Fibroblast of skin of left quadriceps (primary cell): ENCODE results near the gene NMS.
A peak's percentile ranks its signal among the peaks of the same experiment; 100 is the strongest.
"Not testable (repeated sequence)": the region's sequence is repeated elsewhere in the genome, so short reads cannot be mapped to it uniquely, and the experiment has no call there.

ENCODE experiments used
- DNase-seq, 2 experiments: peaks; one replicate each; pipeline ENCODE4 v3.0.0-alpha.2; 2013; ENCODE audit warnings: low read depth in 2 of 2

The NMS gene, protein sequence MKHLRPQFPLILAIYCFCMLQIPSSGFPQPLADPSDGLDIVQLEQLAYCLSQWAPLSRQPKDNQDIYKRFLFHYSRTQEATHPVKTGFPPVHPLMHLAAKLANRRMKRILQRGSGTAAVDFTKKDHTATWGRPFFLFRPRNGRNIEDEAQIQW

DNA sequence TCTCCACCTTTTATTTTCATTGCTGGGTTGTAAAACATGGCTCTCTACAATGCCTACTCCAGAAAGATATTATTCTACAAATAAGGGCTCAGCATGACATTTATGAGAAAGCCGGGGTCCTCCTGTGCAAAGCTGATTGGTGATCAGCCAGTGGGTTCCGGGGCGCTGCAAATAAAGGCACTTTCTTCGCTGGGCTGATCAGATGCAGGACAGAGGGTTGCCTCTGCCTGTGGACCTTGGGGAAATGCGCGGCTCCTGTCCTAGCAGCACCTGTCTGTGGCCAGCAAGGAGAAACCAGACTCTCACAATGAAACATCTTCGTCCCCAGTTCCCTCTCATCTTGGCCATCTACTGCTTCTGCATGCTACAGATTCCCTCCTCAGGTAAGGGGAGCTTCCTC lies at the start of gene NMS:
TSS of gene NMS (plus strand) at position 301 of the 400 bp plus-strand sequence. CDS start at position 308, 7 bp downstream.
- DNase-seq: no peak

DNA sequence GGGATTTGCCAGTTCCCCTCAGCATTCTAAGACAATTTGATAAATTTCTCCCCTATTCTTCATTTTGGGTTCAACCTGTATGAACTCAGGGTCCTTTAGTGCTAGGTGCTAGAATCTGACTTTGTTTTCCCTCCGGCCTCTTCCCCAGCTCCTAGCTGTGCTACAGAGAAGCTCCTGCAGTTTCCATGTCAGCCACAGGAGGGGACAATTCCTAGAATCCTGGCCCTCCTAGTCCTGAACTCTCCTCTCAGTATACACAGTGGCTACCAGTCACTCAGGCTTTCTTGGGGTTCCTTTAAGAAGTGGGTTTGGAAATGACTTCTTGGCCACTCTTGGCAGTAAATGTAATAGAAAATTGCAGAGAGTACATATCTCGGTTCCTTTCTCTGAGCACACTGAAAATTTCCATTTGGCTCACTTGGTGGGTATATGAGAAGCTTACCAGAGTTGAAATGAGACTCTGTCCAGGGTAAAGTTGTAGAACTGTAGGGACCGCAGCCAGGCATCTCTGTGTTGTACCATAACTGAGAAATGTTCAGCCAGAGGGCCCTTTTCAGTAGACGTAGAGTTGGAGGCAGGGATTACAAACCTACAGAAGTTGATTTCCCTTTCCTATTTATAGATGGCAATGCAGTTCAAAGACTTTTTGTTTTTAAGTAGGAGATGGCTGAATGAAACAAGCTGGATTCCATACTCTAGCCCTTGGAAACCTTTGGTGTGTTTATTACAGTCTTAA lies 47.8 kb upstream of the NMS start:
- no peak for DNase-seq

DNA sequence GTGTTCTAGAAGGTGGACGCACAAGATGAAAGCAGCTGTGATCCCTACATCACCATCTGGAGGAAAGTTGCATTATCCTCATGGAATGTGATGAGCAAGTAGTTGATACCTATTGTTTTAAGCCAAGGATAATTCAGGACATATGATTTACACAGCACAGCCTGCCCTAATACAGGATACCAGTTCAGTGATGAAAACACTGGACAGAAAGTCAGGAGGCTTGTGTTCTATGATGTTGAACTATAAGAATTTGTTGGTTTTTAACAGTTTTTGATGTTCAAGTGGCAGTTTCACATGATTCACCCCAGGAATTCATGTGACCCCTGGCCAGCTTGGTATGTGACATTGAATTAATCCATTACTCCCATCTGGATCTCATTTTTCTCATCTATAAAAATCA lies 46.7 kb upstream of the NMS start:
- peak in 1 of 2 experiments; percentile 13 for DNase-seq

DNA sequence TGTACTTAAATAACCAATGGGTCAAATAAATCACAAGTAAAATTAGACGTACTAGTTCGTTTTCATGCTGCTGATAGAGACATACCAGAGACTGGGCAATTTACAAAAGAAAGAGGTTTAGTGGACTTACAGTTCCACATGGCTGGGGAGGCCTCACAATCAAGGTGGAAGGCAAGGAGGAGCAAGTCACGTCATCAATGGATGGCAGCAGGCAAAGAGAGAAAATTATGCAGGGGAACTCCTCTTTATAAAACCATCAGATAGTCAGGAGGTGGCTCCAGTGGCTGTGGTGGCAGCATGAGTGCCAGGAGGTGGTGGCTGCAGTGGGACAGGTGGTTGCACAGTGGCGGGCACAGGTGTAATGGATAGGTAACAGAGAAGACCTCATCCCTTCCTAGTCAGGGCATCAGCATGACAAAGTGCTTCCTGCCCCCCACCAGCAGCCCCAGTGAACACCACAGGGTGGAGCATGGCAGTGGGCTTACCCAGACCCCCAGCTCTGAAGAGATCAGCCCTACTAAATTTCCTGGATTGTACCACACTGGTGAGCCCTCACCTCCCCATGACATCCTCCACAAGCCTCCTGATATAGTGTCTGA lies 45.9 kb upstream of the NMS start:
- no peak for DNase-seq

DNA sequence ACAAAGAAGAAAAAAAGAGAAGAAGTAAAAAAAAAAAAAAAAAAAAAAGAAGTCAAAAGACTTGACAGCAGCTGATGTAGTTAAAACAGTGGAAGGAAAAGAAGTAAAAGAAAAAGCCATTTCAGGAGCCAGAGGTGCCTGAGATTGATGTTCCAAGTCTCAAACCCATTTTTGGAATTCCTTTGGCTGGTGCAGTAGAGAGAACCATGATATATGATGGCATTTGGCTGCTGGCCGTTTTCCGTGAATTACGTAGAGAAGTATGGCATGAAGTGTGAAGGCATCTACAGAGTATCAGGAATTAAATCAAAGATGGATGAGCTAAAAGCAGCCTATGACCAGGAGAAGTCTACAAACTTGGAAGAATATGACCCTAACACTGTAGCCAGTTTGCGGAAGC lies 45.2 kb upstream of the NMS start:
- DNase-seq: no peak

DNA sequence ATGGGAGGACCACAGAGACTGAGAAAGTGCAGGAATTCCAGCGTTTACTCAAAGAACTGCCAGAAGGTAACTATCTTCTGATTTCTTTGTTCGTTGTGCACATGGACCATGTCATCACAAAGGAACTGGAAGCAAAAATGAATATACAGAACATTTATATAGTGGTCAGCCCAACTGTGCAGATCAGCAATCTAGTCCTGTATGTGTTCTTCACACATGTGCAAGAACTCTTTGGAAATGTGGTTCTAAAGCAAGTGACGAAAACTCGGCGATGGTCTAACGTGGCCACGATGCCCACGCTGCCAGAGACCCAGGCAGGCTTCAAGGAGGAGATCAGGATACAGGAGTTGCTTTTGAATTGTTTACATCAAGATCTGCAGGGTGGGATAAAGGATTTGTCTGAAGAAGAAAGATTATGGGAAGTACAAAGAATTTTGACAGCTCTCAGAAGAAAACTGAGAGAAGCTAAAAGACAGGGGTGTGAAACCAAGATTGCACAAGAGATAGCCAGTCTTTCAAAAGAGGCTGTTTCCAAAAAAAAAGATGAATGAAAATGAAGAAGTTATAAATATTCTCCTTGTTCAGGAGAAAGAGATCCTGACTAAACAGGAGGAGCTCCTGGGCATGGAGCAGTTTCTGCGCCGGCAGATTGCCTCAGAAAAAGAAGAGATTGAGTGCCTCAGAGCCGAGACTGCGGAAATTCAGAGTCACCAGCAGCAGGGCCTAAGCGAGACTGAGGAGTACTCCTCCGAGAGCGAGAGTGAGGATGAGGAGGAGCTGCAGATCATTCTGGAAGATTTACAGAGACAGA lies 44.5 kb upstream of the NMS start:
- no peak for DNase-seq

DNA sequence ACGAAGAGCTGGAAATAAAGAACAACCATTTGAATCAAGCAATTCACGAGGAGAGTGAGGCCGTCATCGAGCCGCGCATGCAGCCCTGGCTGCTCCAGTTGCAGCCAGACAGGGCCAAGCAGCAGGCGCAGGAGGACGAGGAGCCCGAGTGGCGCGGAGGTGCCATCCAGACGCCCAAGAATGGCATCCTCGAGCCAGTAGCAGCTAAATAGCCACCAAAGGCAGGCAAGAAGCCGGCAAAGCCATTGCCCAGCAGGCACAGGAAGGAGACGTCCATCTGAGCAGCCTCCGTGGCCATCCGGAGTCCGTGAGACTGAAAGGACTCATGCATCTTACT lies 43.9 kb upstream of the NMS start:
- no peak for DNase-seq

DNA sequence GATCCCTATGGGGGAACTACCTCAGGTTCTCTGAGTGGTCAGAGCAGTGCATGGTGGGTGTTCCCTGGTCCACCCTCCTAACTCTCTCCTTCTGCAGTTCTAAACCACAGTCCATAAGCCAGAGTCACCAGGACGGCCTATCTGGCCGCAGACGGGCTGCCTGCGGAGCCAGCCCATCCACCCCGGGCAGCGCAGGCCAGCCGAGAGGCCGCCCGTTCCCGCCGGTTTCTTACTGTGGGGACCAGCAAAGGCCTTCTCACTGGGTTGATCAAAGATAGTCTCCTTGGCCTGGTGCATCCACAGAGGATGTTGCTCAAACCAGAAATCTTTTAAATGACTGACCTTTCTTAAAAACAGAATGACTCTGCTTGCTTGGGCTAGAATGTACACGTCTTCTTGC lies 43.2 kb upstream of the NMS start:
- no peak for DNase-seq

DNA sequence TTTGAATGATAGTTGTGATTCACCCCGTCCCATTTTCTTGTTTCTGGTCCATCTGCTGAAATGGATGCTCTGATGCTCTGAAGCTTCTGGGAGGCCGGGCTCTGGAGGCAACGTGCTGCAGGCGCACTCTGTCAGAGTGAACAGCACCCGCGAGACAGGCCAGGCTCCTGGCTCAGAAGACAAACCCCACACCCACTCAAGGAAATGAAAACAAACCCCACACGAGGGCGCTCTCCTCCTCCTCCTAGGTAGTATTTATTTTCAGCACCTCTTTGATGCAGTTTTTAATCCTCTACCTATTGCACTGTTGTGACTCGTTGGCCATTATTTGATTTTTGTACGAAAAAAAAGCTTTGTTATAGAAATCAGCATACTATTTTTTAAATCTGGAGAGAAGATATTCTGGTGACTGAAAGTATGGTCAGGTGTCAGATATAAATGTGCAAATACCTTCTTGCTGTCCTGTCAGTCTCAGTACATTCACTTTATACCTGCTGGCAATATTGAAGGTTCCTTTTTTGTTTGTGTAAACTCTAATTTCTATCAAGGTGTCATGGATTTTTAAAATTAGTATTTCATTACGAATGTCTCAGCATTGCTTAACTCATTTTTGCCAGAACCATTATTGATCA lies 42.5 kb upstream of the NMS start:
- DNase-seq: no peak

DNA sequence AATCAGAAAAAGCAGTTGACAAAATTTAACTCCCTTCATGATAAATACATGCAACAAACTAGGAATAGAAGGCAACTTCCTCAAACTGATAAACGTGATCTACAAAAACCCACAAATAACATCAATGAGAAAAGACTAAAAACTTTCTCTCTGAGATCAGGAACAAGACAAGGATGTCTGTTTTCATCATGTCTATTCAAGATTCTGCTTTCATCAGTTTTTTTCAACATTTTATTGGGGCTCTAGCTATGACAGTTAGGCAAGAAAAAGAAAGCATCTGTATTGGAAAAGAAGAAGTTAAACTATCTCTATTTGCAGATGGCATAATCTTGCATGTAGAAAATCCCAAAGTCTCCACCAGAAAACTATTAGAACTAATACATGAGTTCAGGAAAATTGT lies 40.6 kb upstream of the NMS start:
- DNase-seq: no peak

DNA sequence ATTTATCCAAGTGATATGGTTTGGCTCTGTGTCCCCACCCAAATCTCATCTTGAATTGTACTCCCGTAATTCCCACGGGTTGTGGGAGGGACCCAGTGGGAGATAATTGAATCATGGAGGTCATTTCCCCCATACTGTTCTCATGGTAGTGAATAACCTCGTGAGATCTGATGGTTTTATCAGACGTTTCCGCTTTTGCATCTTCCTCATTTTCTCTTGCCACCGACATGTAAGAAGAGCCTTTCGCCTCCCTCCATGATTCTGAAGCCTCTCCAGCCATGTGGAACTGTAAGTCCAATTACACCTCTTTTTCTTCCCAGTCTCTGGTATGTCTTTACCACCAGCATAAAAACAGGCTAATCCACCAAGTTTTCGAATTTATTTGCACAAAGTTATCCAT lies 32.5 kb upstream of the NMS start:
- DNase-seq: no peak

DNA sequence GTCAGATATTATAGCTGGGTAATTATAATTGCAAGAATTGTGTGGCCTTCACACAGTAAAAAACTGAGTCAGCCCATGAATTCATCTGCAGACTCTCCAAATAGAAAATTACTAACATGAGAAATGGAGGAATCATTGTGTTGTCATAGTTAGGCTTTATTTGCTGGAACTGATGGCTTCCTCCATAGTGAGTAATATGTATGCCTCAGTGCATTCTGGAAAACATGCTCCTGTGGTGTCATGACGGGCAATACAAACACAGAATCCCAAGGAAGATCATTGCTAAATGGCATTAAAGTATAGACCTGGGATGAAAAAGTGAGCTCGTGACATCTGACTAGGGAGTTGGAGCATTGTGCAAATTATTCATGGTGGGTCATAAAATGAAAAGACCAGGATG lies 23.6 kb upstream of the NMS start:
- DNase-seq: no peak

DNA sequence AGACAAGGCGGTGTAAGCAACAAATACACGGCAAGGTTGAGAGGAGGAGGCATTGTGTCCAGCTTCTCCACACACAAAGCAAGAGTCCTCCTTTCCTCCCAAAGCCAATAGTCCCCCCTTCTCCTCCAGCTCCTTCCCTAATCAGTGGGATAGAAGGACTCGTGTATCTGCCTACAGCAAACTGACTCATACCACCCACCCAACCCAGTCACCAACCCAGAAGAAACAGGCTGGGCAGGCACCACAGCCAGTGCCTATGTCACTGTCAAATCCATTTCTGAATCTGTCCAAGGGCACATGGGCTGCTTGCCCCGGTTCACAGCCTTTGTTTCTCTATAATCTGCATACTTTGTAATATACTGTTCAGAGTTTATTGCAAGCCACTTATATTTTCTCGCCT lies 19.2 kb upstream of the NMS start:
- DNase-seq: no peak

DNA sequence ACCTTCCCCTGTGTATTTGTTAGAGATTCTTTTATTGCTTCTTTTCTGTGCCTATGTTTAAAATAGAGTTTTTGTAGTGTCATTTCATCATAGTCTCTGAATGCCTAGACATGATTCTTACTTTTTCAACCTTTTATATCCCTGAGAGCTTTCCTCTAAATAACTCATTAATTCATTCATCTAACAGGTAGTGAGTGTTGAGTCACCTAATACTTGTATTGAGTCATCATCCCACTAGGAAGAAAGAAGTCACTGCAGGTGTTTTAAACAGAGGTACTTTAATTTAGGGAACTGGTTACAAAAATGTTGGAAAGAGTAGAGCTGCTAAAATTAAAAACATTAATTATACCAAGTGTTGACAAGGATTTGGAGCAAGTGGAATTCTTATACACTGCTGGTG lies 18.5 kb upstream of the NMS start:
- DNase-seq: no peak

DNA sequence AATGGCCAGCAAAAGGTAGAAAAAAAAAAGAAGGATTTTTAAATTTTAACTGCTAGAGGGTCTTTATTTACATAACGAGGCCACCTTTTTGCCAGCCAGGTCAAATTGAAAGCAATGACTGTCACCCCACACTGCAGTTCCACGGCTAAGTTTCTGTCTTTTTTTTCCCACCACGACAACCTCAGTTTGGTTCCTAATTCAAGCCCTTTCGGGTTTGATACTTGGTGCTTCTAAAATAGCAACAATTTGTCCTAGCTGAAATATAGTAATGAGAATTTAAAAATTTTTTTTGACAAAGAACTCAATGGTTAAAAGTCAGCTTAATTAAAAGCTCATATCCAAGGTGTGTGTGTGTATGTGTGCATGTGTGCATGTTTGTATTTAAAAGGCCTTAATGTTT lies 16.4 kb upstream of the NMS start:
- DNase-seq: no peak

DNA sequence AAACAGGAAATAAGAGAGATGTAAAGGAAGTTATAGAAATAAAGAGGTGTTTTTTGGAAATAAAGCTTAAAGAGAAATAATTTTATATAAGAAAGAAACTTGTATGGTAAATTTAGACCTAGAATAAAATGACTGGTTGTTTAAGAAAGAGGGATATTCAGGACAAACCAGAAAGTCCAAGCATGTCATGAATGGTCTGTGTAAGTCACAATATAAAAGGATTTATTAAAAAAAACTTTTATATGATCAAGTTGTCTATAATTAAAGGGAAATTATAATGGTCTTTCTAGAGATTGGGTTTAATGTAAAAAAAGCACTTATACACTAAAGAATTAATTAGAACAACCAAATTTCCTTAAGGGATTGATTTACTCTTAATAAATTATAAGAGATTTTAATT lies 13.9 kb upstream of the NMS start:
- not testable (repeated sequence) for DNase-seq

DNA sequence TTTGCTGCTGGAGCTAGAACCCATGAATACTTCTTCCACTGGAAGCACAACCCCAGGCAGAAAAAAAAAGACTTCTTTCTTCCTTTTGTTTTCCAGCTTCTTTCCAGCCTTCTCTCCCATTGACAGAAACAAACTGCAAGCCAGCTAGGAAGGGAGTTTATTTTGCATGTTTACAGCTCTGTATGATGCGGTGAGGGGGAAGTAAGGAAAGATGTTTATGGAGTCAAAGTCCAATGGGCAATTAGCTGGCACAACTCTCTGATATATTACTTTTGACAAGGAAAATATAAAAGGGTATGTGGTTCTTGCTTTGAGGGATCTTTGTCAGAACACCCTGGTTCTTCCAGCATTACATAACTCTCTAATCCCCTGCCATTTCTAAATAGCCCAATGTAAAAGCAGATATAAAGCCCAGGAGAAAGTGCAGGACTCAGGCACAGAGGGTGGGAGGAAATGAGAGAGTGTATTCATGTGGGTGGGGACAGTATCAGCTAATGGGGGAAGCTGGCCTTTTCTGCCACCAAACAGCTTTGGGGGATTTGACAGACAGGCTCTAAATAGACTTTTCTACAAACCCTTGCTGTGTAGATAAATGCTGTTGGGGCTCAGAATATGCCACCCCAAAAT lies 9.3 kb upstream of the NMS start:
- DNase-seq: no peak

DNA sequence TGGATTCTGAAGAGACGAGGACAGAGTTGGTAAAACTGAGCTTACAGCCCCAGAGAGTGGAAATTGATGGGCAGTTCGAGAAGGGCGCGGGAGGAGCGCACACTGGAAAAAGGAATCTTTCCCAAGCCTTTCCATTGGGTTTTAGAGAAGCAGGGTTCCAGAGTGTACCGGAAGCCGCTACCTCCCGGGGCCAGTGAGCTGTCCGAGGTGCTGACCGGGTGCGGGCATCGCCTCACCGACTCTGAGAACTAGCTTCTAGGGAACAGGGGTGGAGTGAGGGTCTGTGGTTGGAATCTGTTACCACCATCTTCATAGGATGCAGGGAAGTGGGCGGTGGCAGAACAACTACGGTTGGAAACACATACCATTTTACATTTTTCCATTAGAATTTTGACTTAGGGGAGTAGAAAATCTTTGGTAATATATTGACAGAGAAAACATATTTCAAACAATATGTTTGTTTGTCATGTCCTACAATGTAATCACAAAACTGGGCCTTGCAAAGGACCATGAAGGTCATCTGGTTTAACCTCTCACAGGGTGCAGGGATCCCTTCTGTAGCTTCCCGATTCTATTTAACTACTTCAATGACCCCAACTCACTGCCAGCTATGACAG lies 724 bp downstream of the NMS start:
- peak in 1 of 2 experiments; percentile 3 for DNase-seq

DNA sequence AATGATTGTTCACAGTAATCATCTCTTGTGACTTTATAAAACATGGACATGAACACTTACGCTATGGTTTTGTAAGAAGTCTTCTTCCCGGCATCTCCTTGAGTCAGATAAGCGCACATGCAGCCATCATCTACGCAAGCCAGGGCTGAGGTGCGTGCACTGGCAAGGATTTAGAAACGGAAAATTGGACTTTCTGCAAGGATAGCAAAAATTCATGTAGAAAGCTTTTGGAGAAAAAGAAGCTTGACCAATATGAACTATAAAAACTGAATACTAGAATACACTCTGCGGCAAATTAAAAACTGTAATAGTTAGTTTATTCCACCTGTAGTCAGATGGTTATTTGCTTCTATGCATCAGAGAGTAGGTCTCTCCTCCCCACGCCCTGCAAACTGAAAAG lies 6.3 kb downstream of the NMS start:
- DNase-seq: no peak

DNA sequence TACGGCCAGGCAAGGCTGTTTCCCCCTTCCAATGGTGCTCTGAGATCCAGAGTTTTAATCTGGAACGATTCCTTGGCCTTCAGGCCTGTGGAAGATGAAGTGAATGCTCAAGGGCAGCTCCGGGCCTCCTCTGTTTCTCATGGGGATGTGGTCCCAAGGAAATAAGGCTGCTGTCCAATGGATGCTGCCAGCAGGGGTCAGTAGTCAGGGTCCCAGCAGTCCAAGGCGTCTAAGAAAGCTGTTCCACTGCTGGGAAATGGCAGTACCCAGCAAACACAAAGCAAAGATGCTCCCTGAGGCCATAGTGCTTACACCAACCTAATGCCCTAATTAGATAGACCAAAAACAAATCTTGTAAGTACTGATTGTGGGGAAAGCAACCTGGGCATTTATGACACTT lies 12.5 kb downstream of the NMS start:
- no peak for DNase-seq

DNA sequence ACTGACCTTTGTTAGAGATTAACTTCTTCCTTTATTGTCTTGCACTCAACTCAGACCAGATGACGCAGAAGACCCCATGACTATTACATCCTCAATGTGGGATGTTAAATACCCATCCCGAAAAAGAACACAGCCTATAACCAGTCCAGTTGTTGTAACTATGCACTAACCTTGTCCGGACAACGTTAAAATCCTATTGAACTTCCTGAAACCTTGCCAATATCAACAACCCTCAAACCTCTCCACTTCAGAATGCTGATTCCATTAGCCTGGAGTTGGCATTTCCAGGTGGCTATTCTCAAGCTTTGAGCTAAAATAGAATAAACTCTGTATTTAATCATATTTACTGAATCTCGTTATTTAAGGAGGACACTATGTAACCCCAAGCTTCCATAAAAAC lies 13.6 kb downstream of the NMS start:
- no peak for DNase-seq
